Thyroid gland (tissue), 4 donors: ENCODE measurements around the gene ORC6.

Experiments
- POLR2A ChIP-seq, 2 donors: fragments of 450-650 bp; IDR thresholded peaks; one replicate each; pipeline ENCODE4 v1.6.1; 2017; ENCODE audit warnings: antibody characterized with exemption in 2 of 2, mild to moderate bottlenecking in 2 of 2, moderate library complexity in 1 of 2
- TF ChIP-seq, protein P1 (sequence below), 6 experiments: fragments of 200-600 bp in 3 of 6; fragments of 450-650 bp in 3 of 6; sonication (generic) in 3 of 6; IDR thresholded peaks; one replicate each; pipeline ENCODE4 v1.5.1; 2016 to 2019; ENCODE audit warnings: antibody characterized with exemption in 6 of 6, mild to moderate bottlenecking in 2 of 6, inconsistent platforms in 1 of 6, moderate library complexity in 1 of 6

DNA sequence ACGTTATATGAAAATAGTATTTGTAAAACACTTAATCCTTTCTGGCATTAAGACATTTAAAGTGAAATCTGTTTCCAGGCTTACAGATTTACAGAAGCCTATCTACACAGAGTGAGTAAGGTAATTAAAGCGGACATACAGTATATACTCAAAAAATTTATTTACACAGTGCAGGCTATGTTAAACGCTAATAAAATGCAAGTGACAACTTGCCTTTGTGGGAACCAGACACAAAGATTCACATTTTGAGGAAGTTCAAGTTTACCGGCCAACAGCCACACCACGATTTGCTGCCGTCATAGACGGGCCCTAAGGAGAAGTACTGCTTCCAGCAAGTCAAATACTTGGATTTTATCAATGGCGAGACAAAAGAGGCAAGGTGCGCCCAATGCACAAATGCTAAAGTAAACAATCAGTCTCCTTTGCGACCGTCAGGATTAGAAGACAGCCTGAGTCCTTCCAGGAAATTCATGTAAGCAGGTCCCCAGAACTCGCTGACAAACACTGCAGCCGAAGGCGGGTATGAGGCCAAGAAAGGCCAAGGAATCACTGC lies 1.3 kb upstream of the ORC6 start:
- TF ChIP-seq, protein P1, sequence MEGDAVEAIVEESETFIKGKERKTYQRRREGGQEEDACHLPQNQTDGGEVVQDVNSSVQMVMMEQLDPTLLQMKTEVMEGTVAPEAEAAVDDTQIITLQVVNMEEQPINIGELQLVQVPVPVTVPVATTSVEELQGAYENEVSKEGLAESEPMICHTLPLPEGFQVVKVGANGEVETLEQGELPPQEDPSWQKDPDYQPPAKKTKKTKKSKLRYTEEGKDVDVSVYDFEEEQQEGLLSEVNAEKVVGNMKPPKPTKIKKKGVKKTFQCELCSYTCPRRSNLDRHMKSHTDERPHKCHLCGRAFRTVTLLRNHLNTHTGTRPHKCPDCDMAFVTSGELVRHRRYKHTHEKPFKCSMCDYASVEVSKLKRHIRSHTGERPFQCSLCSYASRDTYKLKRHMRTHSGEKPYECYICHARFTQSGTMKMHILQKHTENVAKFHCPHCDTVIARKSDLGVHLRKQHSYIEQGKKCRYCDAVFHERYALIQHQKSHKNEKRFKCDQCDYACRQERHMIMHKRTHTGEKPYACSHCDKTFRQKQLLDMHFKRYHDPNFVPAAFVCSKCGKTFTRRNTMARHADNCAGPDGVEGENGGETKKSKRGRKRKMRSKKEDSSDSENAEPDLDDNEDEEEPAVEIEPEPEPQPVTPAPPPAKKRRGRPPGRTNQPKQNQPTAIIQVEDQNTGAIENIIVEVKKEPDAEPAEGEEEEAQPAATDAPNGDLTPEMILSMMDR (IDR thresholded peaks at IDR 0.05), result no peak
- TF ChIP-seq POLR2A (IDR thresholded peaks at IDR 0.05), result no peak
